IMR-90 (cell line): ENCODE data around the gene ASXL1. TPM values are rescaled to one million over a fixed set of nuclear protein-coding genes. Genes with fewer than 3 reads are reported as not detected.

ENCODE experiments used
- ATAC-seq: fragments of 200-7000 bp; cut with Tn5 transposase; 2 replicates; pipeline ENCODE4 v1.9.1; 2020; ENCODE audit warnings: low read depth, mild to moderate bottlenecking, moderate library complexity
- BruUV-seq: library from RNA; stranded (reverse); fragments of 400-500 nt; replicated peaks from 2 replicates; lab custom pipeline; 2021; lab: Mats Ljungman, UMichigan
- CTCF ChIA-PET: fragments of 300-600 bp; formaldehyde crosslinking; extraction: SDS; loops from one replicate; lab custom pipeline; 2021; ENCODE audit warnings: antibody characterized with exemption; lab: Yijun Ruan, JAX
- POLR2A ChIA-PET: fragments of 300-600 bp; sonication (Branson Sonifier 250); formaldehyde crosslinking; loops from one replicate; lab custom pipeline; 2022; ENCODE audit warnings: antibody characterized with exemption; ENCODE audit not compliant: unreplicated experiment; lab: Charles Lee
- DNase-seq: peaks from one replicate; pipeline ENCODE4 v3.0.0; 2013
- H2AFZ ChIP-seq: replicated peaks from 2 replicates; pipeline ENCODE3; 2013; ENCODE audit warnings: low read length, mild to moderate bottlenecking; ENCODE audit not compliant: poor library complexity
- H2AK5ac ChIP-seq: 2 replicates; pipeline ENCODE4 v1.6.1; 2013; ENCODE audit warnings: low read depth, low read length, inconsistent platforms
- H2AK9ac ChIP-seq: replicated peaks from 2 replicates; pipeline ENCODE3; 2013; ENCODE audit warnings: mild to moderate bottlenecking, low read depth, low read length, moderate library complexity; ENCODE audit not compliant: poor library complexity
- H2BK120ac ChIP-seq: 2 replicates; pipeline ENCODE4 v1.6.1; 2013; ENCODE audit warnings: low read depth, low read length, inconsistent platforms
- H2BK15ac ChIP-seq: 3 replicates; pipeline ENCODE4 v1.6.1; 2013; ENCODE audit warnings: low read depth, low read length, inconsistent platforms
- H2BK20ac ChIP-seq: 2 replicates; pipeline ENCODE4 v1.6.1; 2013; ENCODE audit warnings: low read depth, mild to moderate bottlenecking, inconsistent platforms, low read length, moderate library complexity
- H2BK5ac ChIP-seq: 2 replicates; pipeline ENCODE4 v1.6.1; 2013; ENCODE audit warnings: mild to moderate bottlenecking, low read depth, low read length, inconsistent platforms; ENCODE audit not compliant: poor library complexity, severe bottlenecking
- H3K14ac ChIP-seq: replicated peaks from 2 replicates; pipeline ENCODE4 v1.6.1; 2013; ENCODE audit warnings: low read depth, low read length, inconsistent platforms
- H3K18ac ChIP-seq: 2 replicates; pipeline ENCODE4 v1.6.1; 2013; ENCODE audit warnings: low read depth, low read length, control low read depth
- H3K23ac ChIP-seq: 2 replicates; pipeline ENCODE4 v1.6.1; 2013; ENCODE audit warnings: low read depth, low read length, inconsistent platforms
- H3K27ac ChIP-seq: 2 replicates; pipeline ENCODE4 v1.5.1; 2013; ENCODE audit warnings: mild to moderate bottlenecking, control low read depth, low read length; ENCODE audit not compliant: insufficient read depth
- H3K27me3 ChIP-seq: 2 replicates; pipeline ENCODE4 v1.6.1; 2013; ENCODE audit warnings: low read length; ENCODE audit not compliant: control insufficient read depth, insufficient read depth
- H3K36me3 ChIP-seq: 2 replicates; pipeline ENCODE4 v1.6.1; 2013; ENCODE audit warnings: low read length, mixed read lengths; ENCODE audit not compliant: control insufficient read depth, insufficient read depth
- H3K4ac ChIP-seq: 2 replicates; pipeline ENCODE4 v1.6.1; 2013; ENCODE audit warnings: low read depth, low read length, inconsistent platforms
- H3K4me1 ChIP-seq: 2 replicates; pipeline ENCODE4 v1.6.1; 2013; ENCODE audit warnings: low read length, mixed read lengths; ENCODE audit not compliant: control insufficient read depth, insufficient read depth
- H3K4me2 ChIP-seq: 2 replicates; pipeline ENCODE4 v1.6.1; 2013; ENCODE audit warnings: low read depth, mild to moderate bottlenecking, control low read depth, low read length, moderate library complexity
- H3K4me3 ChIP-seq: 2 replicates; pipeline ENCODE4 v1.5.1; 2013; ENCODE audit warnings: low read depth, mild to moderate bottlenecking, control low read depth, low read length, moderate library complexity; ENCODE audit not compliant: insufficient read depth
- H3K56ac ChIP-seq: 2 replicates; pipeline ENCODE4 v1.6.1; 2013; ENCODE audit warnings: low read length, inconsistent platforms; ENCODE audit not compliant: insufficient read depth; ENCODE audit errors: extremely low read depth
- H3K79me1 ChIP-seq, 2 experiments: 2 replicates each; pipeline ENCODE4 v1.6.1; 2013; ENCODE audit warnings: low read length in 2 of 2, inconsistent platforms in 1 of 2, low read depth in 1 of 2
- H3K9ac ChIP-seq: 2 replicates; pipeline ENCODE4 v1.6.1; 2013; ENCODE audit warnings: low read depth, low read length, control low read depth
- H3K9me1 ChIP-seq: 2 replicates; pipeline ENCODE4 v1.6.1; 2013; ENCODE audit warnings: low read length, inconsistent platforms; ENCODE audit not compliant: insufficient read depth
- H3K9me3 ChIP-seq: 2 replicates; pipeline ENCODE4 v1.6.1; 2013; ENCODE audit warnings: low read length; ENCODE audit not compliant: control insufficient read depth, insufficient read depth
- H4K20me1 ChIP-seq: 2 replicates; pipeline ENCODE4 v1.6.1; 2013; ENCODE audit warnings: low read length, inconsistent platforms; ENCODE audit not compliant: insufficient read depth
- H4K5ac ChIP-seq: 2 replicates; pipeline ENCODE4 v1.6.1; 2013; ENCODE audit warnings: mild to moderate bottlenecking, low read depth, low read length, control low read depth
- H4K8ac ChIP-seq, 2 experiments: 2 replicates each; pipeline ENCODE4 v1.6.1; 2013; ENCODE audit warnings: low read depth in 2 of 2, low read length in 2 of 2, control low read depth in 1 of 2, inconsistent platforms in 1 of 2
- H4K91ac ChIP-seq: 2 replicates; pipeline ENCODE4 v1.6.1; 2013; ENCODE audit warnings: low read depth, low read length, inconsistent platforms; ENCODE audit not compliant: insufficient read depth
- BHLHE40 ChIP-seq: fragments of 150-350 bp; IDR thresholded peaks from 2 replicates; pipeline ENCODE4 v1.6.1; 2016; ENCODE audit warnings: mild to moderate bottlenecking, low read depth, low read length
- CEBPB ChIP-seq: IDR thresholded peaks from 2 replicates; pipeline ENCODE4 v1.6.1; 2012; ENCODE audit warnings: low read depth, low read length, improper control_type of control experiment
- CHD1 ChIP-seq: IDR thresholded peaks from 2 replicates; pipeline ENCODE4 v1.6.1; 2012; ENCODE audit warnings: low read depth, low read length, improper control_type of control experiment
- CTCF ChIP-seq: conservative IDR thresholded peaks from 2 replicates; pipeline ENCODE4 v1.5.1; 2012; ENCODE audit warnings: mild to moderate bottlenecking, low read depth, low read length, improper control_type of control experiment
- ELK1 ChIP-seq: fragments of 150-350 bp; IDR thresholded peaks from 2 replicates; pipeline ENCODE4 v1.6.1; 2016; ENCODE audit warnings: low read depth, mild to moderate bottlenecking, low read length, moderate library complexity, borderline replicate concordance
- FOS ChIP-seq: fragments of 150-350 bp; IDR thresholded peaks from 2 replicates; pipeline ENCODE4 v1.6.1; 2016; ENCODE audit warnings: low read depth, low read length
- MAZ ChIP-seq: IDR thresholded peaks from 2 replicates; pipeline ENCODE4 v1.6.1; 2012; ENCODE audit warnings: low read depth, mild to moderate bottlenecking, low read length, improper control_type of control experiment, moderate library complexity, borderline replicate concordance
- MXI1 ChIP-seq: IDR thresholded peaks from 2 replicates; pipeline ENCODE4 v1.6.1; 2012; ENCODE audit warnings: low read depth, mild to moderate bottlenecking, low read length, moderate library complexity, borderline replicate concordance
- POLR2A ChIP-seq: IDR thresholded peaks from 2 replicates; pipeline ENCODE4 v1.6.1; 2012; ENCODE audit warnings: mild to moderate bottlenecking, low read depth, low read length
- RAD21 ChIP-seq: IDR thresholded peaks from 2 replicates; pipeline ENCODE4 v1.6.1; 2012; ENCODE audit warnings: low read length, improper control_type of control experiment
- RCOR1 ChIP-seq: IDR thresholded peaks from 2 replicates; pipeline ENCODE4 v1.6.1; 2012; ENCODE audit warnings: mild to moderate bottlenecking, low read length, improper control_type of control experiment; ENCODE audit not compliant: insufficient replicate concordance
- RFX5 ChIP-seq: IDR thresholded peaks from 2 replicates; pipeline ENCODE4 v1.8.0; 2012; ENCODE audit warnings: low read depth, mild to moderate bottlenecking, low read length, moderate library complexity
- USF2 ChIP-seq: fragments of 150-350 bp; IDR thresholded peaks from 2 replicates; pipeline ENCODE4 v1.6.1; 2017; ENCODE audit warnings: mild to moderate bottlenecking, antibody characterized with exemption, low read length, low read depth
- WGBS, 2 experiments: methylation state at CpG; one replicate each; pipeline versions ENCODE4 v1.1.5 to v1.1.7; 2013; ENCODE audit warnings: missing lambda C conversion rate in 2 of 2; ENCODE audit not compliant: insufficient read length in 1 of 2; ENCODE audit errors: extremely low coverage in 2 of 2; 5-methylcytosine and 5-hydroxymethylcytosine counted together
- dilution Hi-C: fragments of 300-500 bp; cut with HindIII; formaldehyde crosslinking; loops from one replicate; pipeline ENCODE4 v1.14.3; 2018; ENCODE audit warnings: low sequenced_read_pairs; ENCODE audit not compliant: unreplicated experiment
- in situ Hi-C: fragments of 300-500 bp; cut with MboI; formaldehyde crosslinking; loops from 3 replicates; pipeline ENCODE4 v1.14.3; 2019; ENCODE audit warnings: low sequenced_read_pairs, inconsistent platforms, mixed read lengths
- intact Hi-C: fragments of 100-400 bp; cut with micrococcal nuclease; formaldehyde crosslinking; loops from 2 replicates; pipeline ENCODE4 v1.10.0; 2022
- polyA plus RNA-seq, 3 experiments: library from polyadenylated mRNA; depleted of rRNA; stranded (reverse); fragments of >200 nt; gene quantifications; 2 replicates each; pipeline ENCODE4 v1.2.3, GENCODE V29; 2012; ENCODE audit warnings: low replicate concordance in 1 of 3
- total RNA-seq: library from RNA; depleted of rRNA; stranded (reverse); fragments of >200 nt; gene quantifications from 2 replicates; pipeline ENCODE4 v1.2.3, GENCODE V29; 2012

ASXL1 gene
- total and polyA plus RNA-seq, 2 of the 4 experiments (the other 2 are of a cell fraction) = 29.9 to 37.1 TPM

- Histone ChIP-seq H3K27me3 (no peaks in the 10 kb centered on the region), H3K18ac (no peak overlapping the region), H3K4ac (no peak overlapping the region), H3K9ac (no peak overlapping the region), H3K14ac (no peak overlapping the region), H3K36me3 (peaks cover 17% of the 10 kb centered on the region), H2BK20ac (no peak overlapping the region), H2AFZ (no peak overlapping the region), H2BK15ac (no peak overlapping the region), H3K9me1 (0 out of 2 replicates have a peak, but pooled peaks cover 2% of the 10 kb centered on the region), H3K4me1 (peaks cover 2% of the 10 kb centered on the region; the same call in 1 of the 2 replicates), H3K9me3 (no peaks in the 10 kb centered on the region), H3K56ac (no peak overlapping the region), H4K8ac (no peak overlapping the region), H2BK120ac (no peak overlapping the region), H3K27ac (no peak overlapping the region), H3K4me2 (no peak overlapping the region), H2AK9ac (no peak overlapping the region), H4K20me1 (no peaks in the 10 kb centered on the region), H2BK5ac (no peak overlapping the region), H2AK5ac (no peak overlapping the region), H3K4me3 (no peak overlapping the region), H4K91ac (no peak overlapping the region), H4K5ac (no peak overlapping the region), H3K23ac (no peak overlapping the region), H3K79me1 (peaks cover 5% of the 10 kb centered on the region in 2 experiments; a peak in 2 of 4 replicates)
- intact Hi-C loops (no loop called here), in situ Hi-C loops (no loop called here), dilution Hi-C loops (no loop called here)
- TF ChIP-seq CHD1 (no peak), RCOR1 (no peak), POLR2A (no peak), RFX5 (no peak), ELK1 (no peak), USF2 (no peak), BHLHE40 (no peak), CEBPB (no peak), CTCF (no peak), MAZ (no peak), MXI1 (no peak), FOS (no peak), RAD21 (no peak)
- POLR2A ChIA-PET = no interaction called here
- ATAC-seq (no peak), DNase-seq (no peak)
- CTCF ChIA-PET = no interaction called here
- no CpG with 5 or more reads among the region's 6 CpGs for WGBS, 2 experiments
- no TSS peak for BruUV-seq
Observed at GRCh38 chr20:32319100-32319499, 39.0 kb upstream of the ASXL1 start.
